HAP-1 (cell line): ENCODE results near the gene MVP.
A peak's percentile ranks its signal among the peaks of the same experiment; 100 is the strongest.
"Not testable (repeated sequence)": the region's sequence is repeated elsewhere in the genome, so short reads cannot be mapped to it uniquely, and the experiment has no call there.

Experiments
- DNase-seq, 2 experiments: peaks; one replicate each; pipeline ENCODE4 v3.0.0-alpha.2; 2016 to 2020; ENCODE audit warnings: low spot score in 2 of 2
- H3K27me3 ChIP-seq: fragments of 250-450 bp; sonication (Bioruptor Pico); 2 replicates; pipeline ENCODE4 v1.5.1; 2020; ENCODE audit warnings: low read depth, mild to moderate bottlenecking, moderate library complexity
- H3K36me3 ChIP-seq: fragments of 250-450 bp; sonication (Bioruptor Pico); replicated peaks from 2 replicates; pipeline ENCODE4 v1.5.1; 2020; ENCODE audit warnings: mild to moderate bottlenecking
- H3K4me1 ChIP-seq: fragments of 250-450 bp; sonication (Bioruptor Pico); 2 replicates; pipeline ENCODE4 v1.5.1; 2020; ENCODE audit warnings: mild to moderate bottlenecking
- H3K4me3 ChIP-seq: fragments of 250-450 bp; sonication (Bioruptor Pico); 2 replicates; pipeline ENCODE4 v1.5.1; 2020; ENCODE audit warnings: mild to moderate bottlenecking, moderate library complexity
- H3K9me3 ChIP-seq: fragments of 250-450 bp; sonication (Bioruptor Pico); 2 replicates; pipeline ENCODE4 v1.5.1; 2020; ENCODE audit warnings: mild to moderate bottlenecking, moderate library complexity
- in situ Hi-C: fragments of 300-500 bp; cut with MboI; formaldehyde crosslinking; loops from 3 replicates; pipeline ENCODE4 v1.14.3; 2020; ENCODE audit warnings: low sequenced_read_pairs, inconsistent platforms, mixed read lengths

The MVP gene

DNA sequence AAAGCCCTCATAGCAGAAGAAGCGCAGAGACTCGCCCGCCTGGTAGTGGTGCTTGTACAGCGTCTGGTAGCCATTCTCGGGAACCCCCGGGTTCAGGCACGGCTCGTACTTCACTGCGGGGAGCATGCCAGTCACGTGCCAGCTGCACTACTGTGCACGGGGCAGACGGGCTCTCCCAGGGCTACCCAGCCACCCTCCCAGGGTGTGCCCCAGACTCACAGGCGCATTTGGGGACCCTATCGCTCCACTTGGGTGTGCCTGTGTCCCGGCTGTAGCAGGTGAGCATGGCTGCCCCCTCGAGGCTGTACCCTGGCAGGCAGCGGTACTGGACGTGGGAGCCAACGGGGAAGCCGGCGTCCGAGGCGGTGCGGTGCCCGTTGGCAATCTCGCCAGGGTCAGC lies 53.1 kb downstream of the MVP start:
- H3K4me3 ChIP-seq = no peak overlapping the region
- no peaks in the 10 kb centered on the region for H3K4me1 ChIP-seq
- no peaks in the 10 kb centered on the region for H3K27me3 ChIP-seq
- no peak for DNase-seq
- in situ Hi-C loops = no loop called here
- no peaks in the 10 kb centered on the region for H3K36me3 ChIP-seq
- H3K9me3 ChIP-seq = 0 out of 2 replicates have a peak, but pooled peaks cover 2% of the 10 kb centered on the region

- Histone ChIP-seq H3K9me3 (0 out of 2 replicates have a peak, but pooled peaks cover 2% of the 10 kb centered on the region), H3K27me3 (no peaks in the 10 kb centered on the region), H3K4me3 (no peak overlapping the region), H3K4me1 (no peaks in the 10 kb centered on the region), H3K36me3 (no peaks in the 10 kb centered on the region)
- in situ Hi-C loops = no loop called here
- DNase-seq = no peak
Observed at GRCh38 chr16:29875206-29875605, 54.9 kb downstream of the MVP start.

DNA sequence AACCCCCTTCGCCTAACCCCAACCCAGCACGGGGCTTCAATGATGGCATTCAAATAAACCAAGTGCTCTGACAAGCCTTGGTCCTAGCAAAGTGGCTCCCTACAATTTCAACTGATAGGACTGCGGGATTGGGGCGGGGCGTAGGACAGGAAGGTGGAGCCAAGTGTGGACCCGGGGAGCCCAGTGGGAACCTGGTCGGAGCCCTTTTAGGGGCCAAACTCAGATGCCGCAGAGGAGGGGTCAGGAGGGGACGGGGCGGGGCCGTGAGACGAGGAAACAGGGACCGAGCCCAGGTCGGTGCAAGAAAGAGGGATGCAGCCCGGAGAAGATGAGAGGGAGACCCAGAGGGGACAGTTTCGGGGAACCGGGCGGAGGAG lies 55.9 kb downstream of the MVP start:
- 0 out of 2 replicates have a peak, but pooled peaks cover 2% of the 10 kb centered on the region for H3K9me3 ChIP-seq
- H3K4me3 ChIP-seq = no peak overlapping the region
- in situ Hi-C loops = no loop called here
- H3K27me3 ChIP-seq = no peaks in the 10 kb centered on the region
- no peaks in the 10 kb centered on the region for H3K36me3 ChIP-seq
- H3K4me1 ChIP-seq = no peaks in the 10 kb centered on the region
- DNase-seq = no peak

DNA sequence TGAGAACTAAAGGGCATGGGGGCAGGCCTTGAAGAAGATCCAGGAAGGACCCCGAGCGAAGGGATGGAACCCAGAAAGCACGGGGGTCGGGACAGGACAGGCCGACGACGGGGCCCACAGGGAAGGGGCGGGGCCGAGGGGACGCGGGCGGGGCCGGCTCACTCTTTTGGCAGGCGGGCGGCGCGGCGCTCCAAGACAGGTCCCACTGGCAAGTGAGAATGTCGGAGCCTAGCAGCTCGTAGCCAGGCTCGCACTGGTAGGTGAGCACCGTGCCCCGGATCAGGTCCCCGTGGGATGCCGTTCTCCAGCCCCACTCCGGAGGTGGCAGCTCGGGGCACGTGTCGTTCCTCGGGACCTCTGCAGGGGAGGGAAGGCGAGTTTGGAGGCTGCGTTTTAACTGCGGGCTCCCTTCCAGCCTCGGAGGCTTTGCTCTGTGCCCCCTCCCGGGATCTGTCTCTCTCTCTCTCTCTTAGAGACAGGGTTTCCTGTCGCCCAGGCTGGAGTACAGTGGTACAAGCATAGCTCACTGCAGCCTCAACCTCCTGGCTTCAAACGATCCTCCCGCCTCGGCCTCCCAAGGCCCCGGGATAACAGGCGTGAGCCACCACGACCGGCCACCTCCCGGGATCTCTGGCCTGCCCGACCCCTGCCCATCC lies 56.5 kb downstream of the MVP start:
- H3K27me3 ChIP-seq = no peaks in the 10 kb centered on the region
- no peaks in the 10 kb centered on the region for H3K4me1 ChIP-seq
- no peaks in the 10 kb centered on the region for H3K36me3 ChIP-seq
- peak in 1 of 2 experiments; percentile 40 for DNase-seq
- 0 out of 2 replicates have a peak, but pooled peaks cover 2% of the 10 kb centered on the region for H3K9me3 ChIP-seq
- H3K4me3 ChIP-seq = no peak overlapping the region
- in situ Hi-C loops = no loop called here

- no peaks in the 10 kb centered on the region for H3K36me3 ChIP-seq
- H3K4me1 ChIP-seq = no peaks in the 10 kb centered on the region
- in situ Hi-C loops = no loop called here
- DNase-seq = peak in 1 of 2 experiments; percentile 72
- H3K27me3 ChIP-seq = no peaks in the 10 kb centered on the region
- 0 out of 2 replicates have a peak, but pooled peaks cover 2% of the 10 kb centered on the region for H3K9me3 ChIP-seq
- no peak overlapping the region for H3K4me3 ChIP-seq
Observed at GRCh38 chr16:29877266-29877961, 57.2 kb downstream of the MVP start.

- no peak for DNase-seq
- Histone ChIP-seq H3K27me3 (no peaks in the 10 kb centered on the region), H3K9me3 (0 out of 2 replicates have a peak, but pooled peaks cover 2% of the 10 kb centered on the region), H3K4me1 (no peaks in the 10 kb centered on the region), H3K36me3 (no peaks in the 10 kb centered on the region), H3K4me3 (no peak overlapping the region)
- in situ Hi-C loops = no loop called here
Observed at GRCh38 chr16:29878172-29878571, 57.9 kb downstream of the MVP start.

DNA sequence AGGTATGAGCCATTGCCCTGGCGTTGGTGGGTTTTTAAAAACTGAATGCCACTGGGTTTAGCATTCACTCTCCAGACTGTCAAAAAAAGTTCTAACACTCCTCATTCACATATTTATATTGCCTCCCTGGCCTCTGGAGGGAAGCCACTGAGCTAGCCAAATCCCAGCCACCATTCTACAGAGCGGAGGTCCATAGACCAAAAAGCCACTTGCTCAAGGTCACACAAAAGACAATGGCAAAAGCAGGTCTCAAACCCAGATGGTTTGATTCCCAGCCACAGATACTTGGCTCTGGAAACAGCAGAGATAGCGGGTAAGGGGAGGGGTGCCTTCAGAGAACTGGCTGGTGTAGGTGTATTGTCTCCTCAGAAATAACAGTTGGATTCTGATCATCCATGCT lies 60.8 kb downstream of the MVP start:
- no peaks in the 10 kb centered on the region for H3K36me3 ChIP-seq
- no peaks in the 10 kb centered on the region for H3K27me3 ChIP-seq
- DNase-seq = no peak
- no peak overlapping the region for H3K4me3 ChIP-seq
- no peaks in the 10 kb centered on the region for H3K4me1 ChIP-seq
- H3K9me3 ChIP-seq = 0 out of 2 replicates have a peak, but pooled peaks cover 2% of the 10 kb centered on the region
- in situ Hi-C loops = no loop called here

DNA sequence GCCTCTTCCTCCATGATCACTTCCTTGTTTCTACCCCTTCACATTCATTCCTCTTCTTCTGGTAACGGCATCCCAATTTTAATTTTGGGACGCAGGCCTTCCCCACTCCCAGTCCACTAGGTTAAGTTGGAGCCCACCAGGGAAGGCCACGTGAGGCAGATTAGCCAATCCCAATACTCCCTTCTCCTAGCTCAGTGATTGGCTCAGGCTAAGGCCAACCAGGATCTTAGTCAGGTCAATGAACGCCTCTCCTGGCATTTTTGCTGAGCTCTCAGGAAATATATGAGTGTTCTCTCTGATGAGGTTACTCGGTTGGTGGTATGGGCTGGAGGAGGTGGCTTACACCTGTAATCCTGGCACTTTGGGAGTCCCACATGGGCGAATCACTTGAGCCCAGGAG lies 63.7 kb downstream of the MVP start:
- no peaks in the 10 kb centered on the region for H3K4me1 ChIP-seq
- H3K36me3 ChIP-seq = no peaks in the 10 kb centered on the region
- no peak overlapping the region for H3K4me3 ChIP-seq
- no peaks in the 10 kb centered on the region for H3K27me3 ChIP-seq
- no peak for DNase-seq
- in situ Hi-C loops = no loop called here
- no peaks in the 10 kb centered on the region for H3K9me3 ChIP-seq

GRCh38 chr16:29889372-29889771 lies 69.1 kb downstream of the MVP start:
- H3K36me3 ChIP-seq, H3K4me1 ChIP-seq, H3K9me3 ChIP-seq, H3K4me3 ChIP-seq, in situ Hi-C loops, H3K27me3 ChIP-seq, DNase-seq: not testable (repeated sequence)

DNA sequence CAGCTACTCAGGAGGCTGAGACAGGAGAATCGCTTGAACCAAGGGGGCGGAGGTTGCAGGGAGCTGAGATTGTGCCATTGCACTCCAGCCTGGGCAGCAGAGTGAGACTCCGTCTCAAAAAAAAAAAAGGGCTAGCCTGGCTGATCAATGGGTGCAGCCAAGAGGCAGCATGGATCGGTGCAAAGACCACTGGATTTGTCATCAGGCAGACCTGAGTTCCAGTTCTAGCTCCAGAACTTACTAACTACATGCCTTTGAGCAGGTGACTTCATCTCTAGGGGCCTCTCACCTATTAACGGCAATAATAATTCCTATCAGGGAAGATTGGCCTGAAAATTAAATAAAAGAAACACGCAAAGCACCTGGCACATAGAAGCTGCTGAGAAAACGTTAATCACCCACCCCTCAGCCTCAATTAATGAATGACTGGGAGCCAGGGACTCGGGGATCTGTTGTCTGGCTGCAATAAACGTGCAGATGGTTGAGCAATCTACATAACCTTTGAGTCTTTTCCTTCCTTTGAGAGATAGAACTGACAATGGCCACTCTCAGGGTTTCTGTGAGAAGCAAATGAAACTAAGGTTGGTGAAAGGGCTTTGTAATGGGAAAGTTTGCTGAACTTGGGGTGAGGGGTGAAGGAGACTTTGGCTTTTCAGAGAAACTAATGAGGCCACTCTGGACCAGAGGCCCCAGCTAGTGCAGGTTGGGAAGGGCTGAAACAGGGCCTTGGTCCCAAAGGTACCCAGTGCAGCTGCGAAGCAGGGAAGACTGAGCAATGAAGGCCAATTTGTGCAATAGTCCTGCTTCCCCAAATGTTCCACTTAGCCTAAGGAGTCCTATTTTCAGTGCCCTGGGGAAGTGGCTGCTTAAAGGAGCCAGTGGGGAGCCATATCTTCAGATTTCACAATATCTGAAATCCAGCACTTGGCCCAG lies 71.5 kb downstream of the MVP start:
- H3K4me3 ChIP-seq = no peak overlapping the region
- no peaks in the 10 kb centered on the region for H3K36me3 ChIP-seq
- no peak for DNase-seq
- no peaks in the 10 kb centered on the region for H3K27me3 ChIP-seq
- in situ Hi-C loops = no loop called here
- no peaks in the 10 kb centered on the region for H3K4me1 ChIP-seq
- H3K9me3 ChIP-seq = no peaks in the 10 kb centered on the region

- Histone ChIP-seq H3K27me3 (no peaks in the 10 kb centered on the region), H3K4me3 (no peak overlapping the region), H3K9me3 (no peaks in the 10 kb centered on the region), H3K4me1 (no peaks in the 10 kb centered on the region), H3K36me3 (no peaks in the 10 kb centered on the region)
- no peak for DNase-seq
- in situ Hi-C loops = no loop called here
Observed at GRCh38 chr16:29892458-29892813, 72.2 kb downstream of the MVP start.

GRCh38 chr16:29893553-29893952 lies 73.3 kb downstream of the MVP start:
- H3K27me3 ChIP-seq = no peaks in the 10 kb centered on the region
- in situ Hi-C loops = no loop called here
- no peak for DNase-seq
- peaks cover under 1% of the 10 kb centered on the region; the same call in 1 of the 2 replicates for H3K4me1 ChIP-seq
- no peaks in the 10 kb centered on the region for H3K36me3 ChIP-seq
- H3K4me3 ChIP-seq = no peak overlapping the region
- H3K9me3 ChIP-seq = no peaks in the 10 kb centered on the region

GRCh38 chr16:29894352-29894751 lies 74.1 kb downstream of the MVP start:
- in situ Hi-C loops = no loop called here

DNA sequence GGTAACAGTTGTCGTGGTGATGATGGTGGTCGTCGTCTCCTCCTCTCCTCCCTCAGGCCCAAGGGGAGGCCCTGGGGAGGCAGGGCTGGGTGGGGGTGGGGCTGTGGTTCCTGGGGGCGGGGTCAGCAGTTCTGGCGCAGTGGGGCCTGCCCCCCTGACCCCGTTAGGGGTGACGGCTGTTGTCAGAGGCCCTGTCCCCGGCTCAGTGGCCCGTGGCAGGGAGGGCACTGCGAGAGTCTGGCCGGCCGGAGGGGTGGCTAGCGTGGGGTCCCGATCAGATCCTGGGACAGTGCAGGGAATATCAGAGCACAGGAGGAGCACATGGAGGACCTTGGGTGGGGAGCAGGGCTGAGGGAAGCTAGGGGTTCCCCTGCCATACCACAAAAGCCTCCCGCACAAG lies 76.6 kb downstream of the MVP start:
- no peak overlapping the region for H3K4me3 ChIP-seq
- no peak for DNase-seq
- H3K27me3 ChIP-seq = no peaks in the 10 kb centered on the region
- H3K4me1 ChIP-seq = peaks cover 7% of the 10 kb centered on the region
- no peaks in the 10 kb centered on the region for H3K9me3 ChIP-seq
- in situ Hi-C loops = no loop called here
- no peaks in the 10 kb centered on the region for H3K36me3 ChIP-seq

More at GRCh38 chr16:29894352-29894751, 74.1 kb downstream of the MVP start:
- Histone ChIP-seq H3K9me3 (no peaks in the 10 kb centered on the region), H3K27me3 (no peaks in the 10 kb centered on the region), H3K4me3 (no peak overlapping the region), H3K4me1 (peaks cover 3% of the 10 kb centered on the region; the same call in 1 of the 2 replicates), H3K36me3 (no peaks in the 10 kb centered on the region)
- DNase-seq = no peak
